Measurements from ENCODE around the gene ITGA1. TPM values are rescaled to one million over a fixed set of nuclear protein-coding genes. Genes with fewer than 3 reads are reported as not detected.

ITGA1 gene
- total RNA-seq, 2 donors from 2014 or later = 0.33 to 3.5 TPM

DNA sequence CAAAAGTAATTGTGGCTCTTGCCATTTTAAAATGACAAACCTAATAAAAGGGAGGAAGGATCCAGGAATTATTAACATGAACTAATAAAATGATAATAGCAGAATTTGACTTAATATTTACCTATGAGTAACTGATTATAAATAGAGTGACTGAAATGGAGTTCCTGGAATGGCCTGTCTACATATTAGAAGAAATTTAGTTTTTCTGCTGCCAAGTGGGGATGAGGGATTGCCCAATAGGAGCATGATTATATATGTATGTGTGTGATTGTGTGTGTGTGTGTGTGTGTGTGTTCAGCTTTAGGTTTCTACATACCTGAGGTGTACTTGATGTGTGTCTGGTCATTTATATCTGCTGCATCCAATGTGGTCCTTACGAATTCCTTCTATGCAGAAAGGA lies 36.6 kb upstream of the ITGA1 start:
- Mint-ChIP-seq H3K27ac (no peak overlapping the region), H3K4me3 (no peak overlapping the region), H3K36me3 (ENCODE audit: low read depth) (no peaks in the 10 kb centered on the region), H3K27me3 (ENCODE audit: insufficient read depth) (no peaks in the 10 kb centered on the region), H3K9me3 (no peaks in the 10 kb centered on the region), H3K4me1 (no peaks in the 10 kb centered on the region)
- no peak for DNase-seq
- no peaks in the 10 kb centered on the region for H3K4me1 ChIP-seq (ENCODE audit: control insufficient read depth, insufficient read depth, low read length)
- no peaks in the 10 kb centered on the region for H3K9me3 ChIP-seq (ENCODE audit: control insufficient read depth, low read length)
- no peak overlapping the region for H3K27ac ChIP-seq (ENCODE audit: low read depth, low read length)
- TF ChIP-seq, protein P1, sequence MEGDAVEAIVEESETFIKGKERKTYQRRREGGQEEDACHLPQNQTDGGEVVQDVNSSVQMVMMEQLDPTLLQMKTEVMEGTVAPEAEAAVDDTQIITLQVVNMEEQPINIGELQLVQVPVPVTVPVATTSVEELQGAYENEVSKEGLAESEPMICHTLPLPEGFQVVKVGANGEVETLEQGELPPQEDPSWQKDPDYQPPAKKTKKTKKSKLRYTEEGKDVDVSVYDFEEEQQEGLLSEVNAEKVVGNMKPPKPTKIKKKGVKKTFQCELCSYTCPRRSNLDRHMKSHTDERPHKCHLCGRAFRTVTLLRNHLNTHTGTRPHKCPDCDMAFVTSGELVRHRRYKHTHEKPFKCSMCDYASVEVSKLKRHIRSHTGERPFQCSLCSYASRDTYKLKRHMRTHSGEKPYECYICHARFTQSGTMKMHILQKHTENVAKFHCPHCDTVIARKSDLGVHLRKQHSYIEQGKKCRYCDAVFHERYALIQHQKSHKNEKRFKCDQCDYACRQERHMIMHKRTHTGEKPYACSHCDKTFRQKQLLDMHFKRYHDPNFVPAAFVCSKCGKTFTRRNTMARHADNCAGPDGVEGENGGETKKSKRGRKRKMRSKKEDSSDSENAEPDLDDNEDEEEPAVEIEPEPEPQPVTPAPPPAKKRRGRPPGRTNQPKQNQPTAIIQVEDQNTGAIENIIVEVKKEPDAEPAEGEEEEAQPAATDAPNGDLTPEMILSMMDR (conservative IDR thresholded peaks at IDR 0.05) = no peak
- H3K36me3 ChIP-seq (ENCODE audit: control insufficient read depth, insufficient read depth, low read length) = no peaks in the 10 kb centered on the region
- 100% methylated on average over 1 of the region's 1 CpG for WGBS, 2 experiments (ENCODE audit: insufficient coverage in 1 of 2, insufficient read length in 1 of 2)
- H3K4me3 ChIP-seq (ENCODE audit: low read length) = no peak overlapping the region
- no peaks in the 10 kb centered on the region for H3K27me3 ChIP-seq (ENCODE audit: control insufficient read depth, insufficient read depth, low read length, poor library complexity, severe bottlenecking)
- H3K9ac ChIP-seq (ENCODE audit: extremely low read depth, low read length, poor library complexity, severe bottlenecking) = no peak overlapping the region

DNA sequence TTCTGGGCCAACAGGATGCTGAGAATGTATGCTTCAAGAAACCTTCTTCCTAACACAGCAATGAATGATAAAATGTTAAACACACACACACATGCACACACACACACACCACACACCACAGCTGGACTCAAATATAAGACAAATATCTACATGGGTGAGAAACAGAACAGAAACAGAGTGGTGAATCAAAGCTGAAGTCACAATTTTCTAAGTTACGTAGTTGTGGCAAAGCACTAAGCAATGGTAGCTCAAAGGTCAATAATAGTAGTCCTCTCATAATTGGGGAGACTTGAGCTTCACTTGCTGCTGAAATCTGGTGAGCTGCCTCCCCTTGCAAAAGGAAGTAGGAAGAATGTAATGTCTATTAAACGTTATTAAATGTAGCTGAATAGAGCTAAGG lies 33.7 kb upstream of the ITGA1 start:
- Mint-ChIP-seq H3K9me3 (no peaks in the 10 kb centered on the region), H3K27me3 (ENCODE audit: insufficient read depth) (no peaks in the 10 kb centered on the region), H3K36me3 (ENCODE audit: low read depth) (no peaks in the 10 kb centered on the region), H3K4me1 (no peaks in the 10 kb centered on the region), H3K4me3 (no peak overlapping the region), H3K27ac (no peak overlapping the region)
- H3K36me3 ChIP-seq (ENCODE audit: control insufficient read depth, insufficient read depth, low read length) = no peaks in the 10 kb centered on the region
- TF ChIP-seq, protein P1 (conservative IDR thresholded peaks at IDR 0.05) = no peak
- no peak overlapping the region for H3K9ac ChIP-seq (ENCODE audit: extremely low read depth, low read length, poor library complexity, severe bottlenecking)
- no peaks in the 10 kb centered on the region for H3K9me3 ChIP-seq (ENCODE audit: control insufficient read depth, low read length)
- no peaks in the 10 kb centered on the region for H3K27me3 ChIP-seq (ENCODE audit: control insufficient read depth, insufficient read depth, low read length, poor library complexity, severe bottlenecking)
- peaks cover 3% of the 10 kb centered on the region for H3K4me1 ChIP-seq (ENCODE audit: control insufficient read depth, insufficient read depth, low read length)
- no peak overlapping the region for H3K27ac ChIP-seq (ENCODE audit: low read depth, low read length)
- 85 to 89% methylated on average over 1 to 2 of the region's 2 CpGs for WGBS, 2 experiments (ENCODE audit: insufficient coverage in 1 of 2, insufficient read length in 1 of 2)
- DNase-seq = no peak
- no peak overlapping the region for H3K4me3 ChIP-seq (ENCODE audit: low read length)

DNA sequence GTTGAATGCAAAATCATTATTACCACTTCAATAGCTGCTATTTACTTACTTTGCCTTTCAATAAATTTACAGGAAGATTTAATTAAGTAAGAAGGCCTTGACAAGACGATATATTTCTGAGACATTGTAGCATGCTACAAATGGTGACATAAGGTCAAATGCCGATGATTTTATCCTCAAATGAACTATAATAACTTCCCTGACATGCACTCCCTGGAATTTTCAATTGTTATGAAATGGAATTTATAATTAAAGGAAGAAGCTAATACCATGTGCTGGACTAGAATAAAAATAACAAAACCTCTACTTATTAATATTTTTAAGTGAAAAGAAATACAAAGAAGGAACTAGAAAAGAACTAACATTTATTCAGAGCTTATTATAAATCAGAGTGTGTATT lies 30.2 kb upstream of the ITGA1 start:
- DNase-seq = no peak
- Mint-ChIP-seq H3K27ac (no peak overlapping the region), H3K9me3 (no peaks in the 10 kb centered on the region), H3K4me1 (no peaks in the 10 kb centered on the region), H3K36me3 (ENCODE audit: low read depth) (no peaks in the 10 kb centered on the region), H3K27me3 (ENCODE audit: insufficient read depth) (no peaks in the 10 kb centered on the region), H3K4me3 (no peak overlapping the region)
- Histone ChIP-seq H3K27me3 (ENCODE audit: control insufficient read depth, insufficient read depth, low read length, poor library complexity, severe bottlenecking) (no peaks in the 10 kb centered on the region), H3K27ac (ENCODE audit: low read depth, low read length) (no peak overlapping the region), H3K9ac (ENCODE audit: extremely low read depth, low read length, poor library complexity, severe bottlenecking) (no peak overlapping the region), H3K9me3 (ENCODE audit: control insufficient read depth, low read length) (no peaks in the 10 kb centered on the region), H3K36me3 (ENCODE audit: control insufficient read depth, insufficient read depth, low read length) (no peaks in the 10 kb centered on the region), H3K4me1 (ENCODE audit: control insufficient read depth, insufficient read depth, low read length) (peaks cover 3% of the 10 kb centered on the region), H3K4me3 (ENCODE audit: low read length) (no peak overlapping the region)
- WGBS, 2 experiments (ENCODE audit: insufficient coverage in 1 of 2, insufficient read length in 1 of 2) = 93% methylated on average over 2 of the region's 2 CpGs; no CpG with 5 or more reads in 1 of the 2 experiments
- TF ChIP-seq, protein P1 (conservative IDR thresholded peaks at IDR 0.05) = no peak
